WTC11 (cell line): ENCODE results near the gene TACC2.

Experiments used
- JUN ChIP-seq: sonication (generic); formaldehyde crosslinking; IDR thresholded peaks from 2 replicates; pipeline ENCODE4 v1.8.0; 2023; ENCODE audit warnings: mild to moderate bottlenecking, missing genetic modification reagents
- ZNF263 ChIP-seq: sonication (generic); formaldehyde crosslinking; IDR thresholded peaks from 2 replicates; pipeline ENCODE4 v1.8.1; 2022; ENCODE audit warnings: low read depth, mild to moderate bottlenecking, moderate library complexity, missing genetic modification reagents
- TF ChIP-seq, protein P1 (sequence below): fragments of 200-600 bp; IDR thresholded peaks from 2 replicates; pipeline ENCODE4 v1.8.0; 2022; ENCODE audit warnings: antibody characterized with exemption
- TF ChIP-seq, protein P2 (sequence below): sonication (generic); formaldehyde crosslinking; IDR thresholded peaks from 2 replicates; pipeline ENCODE4 v1.8.0; 2022; ENCODE audit warnings: mild to moderate bottlenecking, missing genetic modification reagents

DNA sequence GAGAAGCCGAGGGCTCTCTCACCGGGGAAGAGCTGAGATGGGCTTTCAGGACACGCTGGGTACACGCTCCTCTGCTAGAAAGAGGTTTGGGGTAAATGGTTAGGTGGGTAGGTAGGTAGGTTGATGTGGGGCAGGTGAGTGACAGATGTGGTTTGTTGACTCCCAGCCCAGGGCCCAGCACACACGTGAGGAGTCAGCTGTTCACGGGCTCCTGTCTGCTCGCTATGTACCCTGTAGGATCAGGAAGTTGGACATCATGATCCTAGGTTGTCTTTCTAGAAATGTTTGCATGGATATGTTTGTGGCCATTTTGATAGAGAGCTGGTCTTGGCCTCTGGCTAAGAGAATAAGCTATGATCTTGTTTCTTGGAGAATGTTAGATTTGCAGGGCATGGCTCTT lies 109.0 kb downstream of the TACC2 start:
- TF ChIP-seq, protein P1, sequence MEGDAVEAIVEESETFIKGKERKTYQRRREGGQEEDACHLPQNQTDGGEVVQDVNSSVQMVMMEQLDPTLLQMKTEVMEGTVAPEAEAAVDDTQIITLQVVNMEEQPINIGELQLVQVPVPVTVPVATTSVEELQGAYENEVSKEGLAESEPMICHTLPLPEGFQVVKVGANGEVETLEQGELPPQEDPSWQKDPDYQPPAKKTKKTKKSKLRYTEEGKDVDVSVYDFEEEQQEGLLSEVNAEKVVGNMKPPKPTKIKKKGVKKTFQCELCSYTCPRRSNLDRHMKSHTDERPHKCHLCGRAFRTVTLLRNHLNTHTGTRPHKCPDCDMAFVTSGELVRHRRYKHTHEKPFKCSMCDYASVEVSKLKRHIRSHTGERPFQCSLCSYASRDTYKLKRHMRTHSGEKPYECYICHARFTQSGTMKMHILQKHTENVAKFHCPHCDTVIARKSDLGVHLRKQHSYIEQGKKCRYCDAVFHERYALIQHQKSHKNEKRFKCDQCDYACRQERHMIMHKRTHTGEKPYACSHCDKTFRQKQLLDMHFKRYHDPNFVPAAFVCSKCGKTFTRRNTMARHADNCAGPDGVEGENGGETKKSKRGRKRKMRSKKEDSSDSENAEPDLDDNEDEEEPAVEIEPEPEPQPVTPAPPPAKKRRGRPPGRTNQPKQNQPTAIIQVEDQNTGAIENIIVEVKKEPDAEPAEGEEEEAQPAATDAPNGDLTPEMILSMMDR: no peak
- TF ChIP-seq JUN (CRISPR knock-in tag) (no peak), ZNF263 (CRISPR knock-in tag) (no peak)
- TF ChIP-seq, protein P2, sequence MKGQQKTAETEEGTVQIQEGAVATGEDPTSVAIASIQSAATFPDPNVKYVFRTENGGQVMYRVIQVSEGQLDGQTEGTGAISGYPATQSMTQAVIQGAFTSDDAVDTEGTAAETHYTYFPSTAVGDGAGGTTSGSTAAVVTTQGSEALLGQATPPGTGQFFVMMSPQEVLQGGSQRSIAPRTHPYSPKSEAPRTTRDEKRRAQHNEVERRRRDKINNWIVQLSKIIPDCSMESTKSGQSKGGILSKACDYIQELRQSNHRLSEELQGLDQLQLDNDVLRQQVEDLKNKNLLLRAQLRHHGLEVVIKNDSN: no peak
